ENCODE results near the gene SLC25A48.
A peak's percentile ranks its signal among the peaks of the same experiment; 100 is the strongest.

SLC25A48 gene

DNA sequence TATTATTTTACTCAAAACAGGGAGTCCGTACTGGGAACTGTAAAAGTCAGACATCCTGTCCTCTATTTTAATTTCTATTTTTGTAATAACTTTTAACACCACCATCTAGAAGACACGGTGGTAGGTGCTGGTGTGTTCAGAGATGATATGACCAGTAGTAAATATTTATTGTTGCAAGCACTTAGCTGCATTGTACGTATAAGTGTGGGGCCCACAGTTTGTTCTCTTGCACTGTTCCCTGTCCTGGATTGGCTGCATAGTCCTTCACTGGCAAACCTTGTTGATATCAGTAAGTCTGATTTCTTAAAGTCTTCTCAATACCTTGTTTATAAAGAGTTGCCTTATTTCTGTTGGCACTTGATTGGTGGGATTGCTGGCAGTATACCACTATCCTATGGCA lies 85.7 kb downstream of the SLC25A48 start:
- Histone ChIP-seq H3K9me3 (ENCODE audit: control insufficient read depth, insufficient read depth, low read length) (no peaks in the 10 kb centered on the region), H3K9ac (ENCODE audit: low read depth, low read length) (no peak overlapping the region), H3K36me3 (ENCODE audit: insufficient read depth, low read length) (no peaks in the 10 kb centered on the region), H3K4me1 (ENCODE audit: insufficient read depth, low read length) (no peaks in the 10 kb centered on the region)

DNA sequence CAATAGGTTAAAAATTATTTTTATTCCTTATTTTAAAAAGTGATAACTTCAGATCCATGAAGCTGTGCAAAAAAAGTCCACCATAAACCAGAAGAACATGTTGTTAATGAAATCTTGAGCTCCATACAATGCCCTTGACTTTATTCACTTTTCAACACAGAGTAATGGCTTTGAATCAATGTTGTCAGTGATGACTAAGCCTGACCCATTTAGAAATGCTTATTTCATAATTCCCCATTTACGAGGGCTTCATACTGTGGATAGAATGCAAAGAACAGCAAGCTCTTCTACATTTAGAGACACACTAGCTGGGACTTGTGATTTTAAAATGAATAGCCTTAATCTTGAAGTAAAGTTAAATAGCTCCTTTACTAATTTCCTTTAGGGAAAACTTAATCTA lies 86.9 kb downstream of the SLC25A48 start:
- Histone ChIP-seq H3K36me3 (ENCODE audit: insufficient read depth, low read length) (no peaks in the 10 kb centered on the region), H3K9ac (ENCODE audit: low read depth, low read length) (no peak overlapping the region), H3K9me3 (ENCODE audit: control insufficient read depth, insufficient read depth, low read length) (no peaks in the 10 kb centered on the region), H3K4me1 (ENCODE audit: insufficient read depth, low read length) (no peaks in the 10 kb centered on the region)

DNA sequence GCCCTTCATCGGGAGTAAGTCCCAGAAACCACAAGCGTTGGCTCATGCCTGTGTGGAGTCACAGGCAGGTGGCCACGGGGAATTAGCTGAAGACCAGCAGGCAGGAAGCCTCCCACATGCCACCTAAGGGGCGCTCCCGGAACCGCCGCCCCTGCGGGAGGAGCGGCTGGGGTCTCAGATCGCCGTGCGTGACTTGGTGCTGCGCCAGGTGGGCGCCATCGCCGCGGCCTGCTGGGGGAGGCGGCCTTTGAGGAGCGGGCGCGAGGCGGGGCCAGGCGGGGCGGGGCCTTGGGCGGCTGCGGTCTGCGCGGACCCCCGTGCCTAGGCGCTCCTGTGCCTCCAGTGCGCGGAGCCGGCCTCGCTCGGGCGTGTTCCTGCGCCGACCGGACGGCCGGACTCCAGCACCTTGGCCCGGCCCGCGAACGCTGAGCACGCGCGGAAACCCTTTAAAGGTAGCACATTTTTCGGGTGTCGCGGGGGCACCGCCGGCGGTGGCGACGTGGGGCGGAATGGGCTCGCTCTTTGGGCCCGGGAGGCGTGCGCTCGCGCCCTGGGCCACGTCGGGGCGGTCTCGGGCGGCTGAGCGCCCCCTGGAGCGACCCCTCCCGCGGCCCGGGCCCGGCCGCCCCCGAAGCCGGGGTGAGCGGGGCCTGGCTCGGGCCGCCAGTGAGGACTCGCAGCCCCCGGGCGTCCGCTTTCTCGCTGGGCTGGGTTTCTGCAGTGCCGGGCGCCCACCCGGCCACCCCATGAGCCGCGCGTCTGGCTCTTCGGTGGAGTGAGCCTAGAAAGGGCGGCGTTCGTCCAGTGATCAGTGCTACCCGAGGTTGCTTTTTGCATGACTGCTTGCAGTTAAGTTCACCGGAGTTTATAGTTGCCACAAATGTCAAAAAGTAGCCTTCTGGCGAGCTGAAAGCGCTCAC lies 95.8 kb downstream of the SLC25A48 start:
- Histone ChIP-seq H3K9ac (ENCODE audit: low read depth, low read length) (peak overlapping the region; percentile 61), H3K36me3 (ENCODE audit: insufficient read depth, low read length) (no peaks in the 10 kb centered on the region)

DNA sequence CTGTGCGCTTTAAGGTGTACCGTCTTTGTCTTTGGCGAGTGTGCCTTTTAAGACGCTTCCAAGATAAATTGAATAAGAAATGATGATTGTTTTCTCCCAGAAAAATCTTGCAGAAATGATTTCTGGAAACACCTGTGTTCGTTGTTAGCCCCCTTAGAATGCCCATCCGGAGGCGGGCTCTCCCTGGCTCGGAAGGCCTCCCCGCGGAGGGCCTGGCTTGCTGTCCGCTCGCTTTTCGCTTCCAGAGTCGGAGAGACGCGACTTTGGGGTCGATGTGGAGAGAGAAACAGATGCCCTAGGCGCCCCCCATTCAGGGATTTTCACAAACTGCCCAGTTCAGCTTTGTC lies 96.5 kb downstream of the SLC25A48 start:
- Histone ChIP-seq H3K9me3 (ENCODE audit: control insufficient read depth, insufficient read depth, low read length) (no peaks in the 10 kb centered on the region), H3K4me1 (ENCODE audit: insufficient read depth, low read length) (no peaks in the 10 kb centered on the region), H3K36me3 (ENCODE audit: insufficient read depth, low read length) (no peaks in the 10 kb centered on the region), H3K9ac (ENCODE audit: low read depth, low read length) (peak overlapping the region; percentile 61)

More for the DNA sequence above, 95.8 kb downstream of the SLC25A48 start:
- Histone ChIP-seq H3K4me1 (ENCODE audit: insufficient read depth, low read length) (no peaks in the 10 kb centered on the region), H3K9me3 (ENCODE audit: control insufficient read depth, insufficient read depth, low read length) (no peaks in the 10 kb centered on the region)

DNA sequence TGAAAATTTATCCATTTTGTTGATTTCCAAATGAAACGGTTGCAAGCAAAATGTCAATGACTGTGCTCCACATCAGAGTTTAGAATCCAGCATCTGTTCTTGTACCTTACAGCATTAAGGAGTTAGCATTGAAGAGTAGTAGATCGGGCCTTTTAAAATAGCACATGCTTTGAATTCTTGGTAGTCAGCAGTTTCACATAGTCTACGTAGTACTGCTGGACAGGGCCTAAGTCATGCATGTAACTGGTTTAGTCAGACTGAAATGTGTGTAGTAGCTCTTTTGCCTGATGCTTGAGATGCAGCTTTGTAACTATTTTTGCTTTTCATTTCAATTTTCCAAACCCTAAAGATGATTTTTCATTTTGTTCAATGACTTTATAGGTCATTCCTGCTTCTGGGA lies 100.5 kb downstream of the SLC25A48 start:
- H3K9ac ChIP-seq (ENCODE audit: low read depth, low read length) = no peak overlapping the region
- no peaks in the 10 kb centered on the region for H3K9me3 ChIP-seq (ENCODE audit: control insufficient read depth, insufficient read depth, low read length)
- H3K4me1 ChIP-seq (ENCODE audit: insufficient read depth, low read length) = no peaks in the 10 kb centered on the region
- H3K36me3 ChIP-seq (ENCODE audit: insufficient read depth, low read length) = no peaks in the 10 kb centered on the region

DNA sequence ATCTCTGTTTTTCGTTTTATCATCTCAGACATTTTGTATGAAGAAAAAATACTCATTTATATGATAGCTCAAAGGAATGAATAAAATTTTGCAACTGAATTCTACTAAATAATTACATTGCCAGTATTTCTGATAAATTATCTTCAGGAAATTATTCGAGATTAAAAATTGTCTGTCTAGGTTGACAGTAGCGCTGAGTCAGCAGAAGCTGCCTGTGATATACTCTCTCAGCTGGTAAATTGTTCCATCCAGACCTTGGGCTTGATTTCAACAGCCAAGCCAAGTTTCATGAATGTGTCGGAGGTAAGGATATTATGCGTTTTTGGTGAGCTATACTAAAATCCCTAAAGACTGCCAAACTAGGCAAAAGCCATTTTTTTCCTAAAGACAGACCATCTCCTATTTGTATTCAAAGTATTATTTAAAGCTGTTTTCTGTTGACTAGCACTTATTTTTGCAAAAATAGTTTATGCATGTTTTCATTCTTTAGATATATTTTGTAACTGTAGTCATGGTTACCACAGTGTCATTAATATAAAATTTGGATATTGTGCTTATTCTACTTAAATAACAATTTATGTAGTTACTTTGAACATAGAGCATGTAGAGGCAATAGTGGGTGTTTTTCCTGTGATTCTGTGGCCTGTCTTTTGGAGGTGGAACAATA lies 102.9 kb downstream of the SLC25A48 start:
- Histone ChIP-seq H3K36me3 (ENCODE audit: insufficient read depth, low read length) (no peaks in the 10 kb centered on the region), H3K9me3 (ENCODE audit: control insufficient read depth, insufficient read depth, low read length) (no peaks in the 10 kb centered on the region), H3K4me1 (ENCODE audit: insufficient read depth, low read length) (no peaks in the 10 kb centered on the region), H3K9ac (ENCODE audit: low read depth, low read length) (no peak overlapping the region)

Data from ES-I3 (cell line).